Measurements from ENCODE around the gene ACSBG1.
"Not testable (repeated sequence)": the region's sequence is repeated elsewhere in the genome, so short reads cannot be mapped to it uniquely, and the experiment has no call there.

Gene ACSBG1

DNA sequence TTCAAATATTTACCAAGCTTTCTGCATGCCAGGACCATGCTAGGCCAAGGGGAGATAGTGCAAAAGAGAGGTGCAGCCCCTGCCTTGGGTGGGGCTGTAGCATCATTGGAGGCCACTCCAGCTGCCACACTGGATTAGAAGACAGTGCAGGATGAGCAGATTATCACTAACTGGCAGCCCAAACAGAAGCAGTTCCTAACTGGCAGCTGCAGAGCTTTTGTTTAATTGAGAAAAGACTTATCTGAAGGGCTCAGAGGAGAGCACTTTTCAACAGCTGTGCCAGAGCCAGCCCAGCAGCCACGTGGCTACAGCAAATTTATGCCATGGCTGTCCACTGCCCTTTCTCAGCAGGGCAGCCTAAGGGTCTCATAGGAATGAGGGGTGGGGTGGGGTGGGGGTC, 13.5 kb upstream of the ACSBG1 start:
- DNase-seq = no peak

DNA sequence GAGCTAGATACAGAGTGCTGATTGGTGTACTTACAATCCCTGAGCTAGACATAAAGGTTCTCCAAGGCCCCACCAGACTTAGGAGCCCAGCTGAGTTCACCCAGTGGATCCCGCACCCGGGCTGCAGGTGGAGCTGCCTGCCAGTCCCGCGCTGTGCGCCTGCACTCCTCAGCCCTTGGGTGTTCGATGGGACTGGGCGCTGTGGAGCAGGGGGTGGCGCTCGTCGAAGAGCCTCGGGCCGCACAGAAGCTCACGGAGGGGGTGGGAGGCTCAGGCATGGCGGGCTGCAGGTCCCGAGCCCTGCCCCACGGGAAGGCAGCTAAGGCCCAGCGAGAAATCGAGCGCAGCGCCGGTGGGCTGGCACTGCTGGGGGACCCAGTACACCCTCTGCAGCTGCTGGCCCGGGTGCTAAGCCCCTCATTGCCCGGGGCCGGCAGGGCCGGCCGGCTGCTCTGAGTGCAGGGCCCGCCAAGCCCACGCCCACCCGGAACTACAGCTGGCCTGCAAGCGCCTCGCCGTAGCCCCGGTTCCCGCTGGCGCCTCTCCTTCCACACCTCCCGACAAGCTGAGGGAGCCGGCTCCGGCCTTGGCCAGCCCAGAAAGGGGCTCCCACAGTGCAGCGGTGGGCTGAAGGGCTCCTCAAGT, 11.7 kb upstream of the ACSBG1 start:
- not testable (repeated sequence) for DNase-seq

DNA sequence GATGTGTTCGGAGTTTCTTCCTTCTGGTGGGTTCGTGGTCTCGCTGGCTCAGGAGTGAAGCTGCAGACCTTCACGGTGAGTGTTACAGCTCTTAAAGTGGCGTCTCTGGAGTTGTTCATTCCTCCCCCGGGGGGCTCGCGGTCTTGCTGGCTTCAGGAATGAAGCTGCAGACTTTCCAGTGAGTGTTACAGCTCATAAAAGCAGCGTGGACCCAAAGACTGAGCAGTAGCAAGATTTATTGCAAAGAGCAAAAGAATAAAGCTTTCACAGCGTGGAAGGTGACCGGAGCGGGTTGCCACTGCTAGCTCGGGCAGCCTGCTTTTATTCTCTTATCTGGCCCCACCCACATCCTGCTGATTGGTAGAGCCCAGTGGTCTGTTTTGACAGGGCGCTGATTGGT, 11.0 kb upstream of the ACSBG1 start:
- DNase-seq = not testable (repeated sequence)

GRCh38 chr15:78244893-78245292, 10.5 kb upstream of the ACSBG1 start:
- no peak for DNase-seq

DNA sequence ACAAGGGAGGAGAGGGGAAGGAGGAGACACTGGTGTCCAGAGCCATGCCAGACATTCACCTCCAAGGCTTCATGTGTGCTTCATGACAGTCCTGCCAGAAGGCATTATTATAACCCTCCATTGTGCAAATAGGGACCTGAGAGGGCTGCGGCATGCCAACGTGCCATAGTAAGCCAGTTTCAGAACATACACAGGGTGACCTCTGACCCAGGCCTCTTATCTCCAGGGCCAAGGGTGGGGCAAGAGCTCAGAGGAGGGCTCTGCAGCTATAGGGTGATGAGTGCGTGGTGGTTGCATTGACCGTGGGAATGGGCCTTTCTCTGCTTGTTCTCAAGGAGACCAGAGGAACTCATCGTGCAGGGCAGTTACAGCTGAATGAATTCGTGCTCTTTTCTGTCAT, 9.7 kb upstream of the ACSBG1 start:
- DNase-seq = no peak

- no peak for DNase-seq
Measured at GRCh38 chr15:78243491-78243941, 9.2 kb upstream of the ACSBG1 start.

DNA sequence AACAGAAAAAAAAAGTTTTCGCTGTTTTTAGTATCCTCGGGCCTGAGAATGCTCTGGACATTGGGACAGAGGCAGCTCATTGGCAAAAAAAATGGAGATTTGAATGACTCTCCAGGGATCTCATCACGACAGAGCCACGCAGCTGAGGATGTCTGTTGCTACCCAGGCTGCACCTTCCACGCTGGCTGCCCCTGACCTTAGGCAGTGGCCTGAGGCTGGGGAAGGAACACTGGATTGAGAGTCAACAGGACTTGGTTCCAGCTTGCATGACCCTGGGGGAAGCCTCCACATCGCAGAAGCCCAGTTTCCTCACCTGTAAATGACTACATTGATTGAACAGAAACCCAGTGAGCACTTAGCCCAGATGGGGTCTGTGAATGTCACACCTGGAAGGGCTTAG, 8.7 kb upstream of the ACSBG1 start:
- no peak for DNase-seq

DNA sequence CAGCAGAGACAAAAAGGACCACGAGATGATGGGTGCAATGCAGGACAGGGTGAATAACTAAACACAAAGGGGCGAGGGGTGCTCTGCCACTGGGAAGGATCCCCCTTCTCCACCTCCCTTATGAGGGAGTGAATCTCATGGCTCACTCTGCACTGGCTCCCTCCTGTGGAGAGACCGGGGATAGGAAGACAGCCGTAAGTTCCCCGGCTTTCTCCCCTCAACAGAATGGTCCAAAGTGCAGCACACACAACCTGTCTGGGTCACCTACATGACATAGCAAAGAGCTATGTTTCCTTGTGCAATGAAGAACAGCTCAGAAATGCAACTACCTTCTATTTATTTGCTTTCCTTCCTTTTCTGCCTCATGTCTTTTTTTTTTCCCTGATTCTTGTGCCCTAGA, 7.8 kb upstream of the ACSBG1 start:
- no peak for DNase-seq

- DNase-seq = peak; percentile 37
Measured at GRCh38 chr15:78241017-78241416, 6.7 kb upstream of the ACSBG1 start.

DNA sequence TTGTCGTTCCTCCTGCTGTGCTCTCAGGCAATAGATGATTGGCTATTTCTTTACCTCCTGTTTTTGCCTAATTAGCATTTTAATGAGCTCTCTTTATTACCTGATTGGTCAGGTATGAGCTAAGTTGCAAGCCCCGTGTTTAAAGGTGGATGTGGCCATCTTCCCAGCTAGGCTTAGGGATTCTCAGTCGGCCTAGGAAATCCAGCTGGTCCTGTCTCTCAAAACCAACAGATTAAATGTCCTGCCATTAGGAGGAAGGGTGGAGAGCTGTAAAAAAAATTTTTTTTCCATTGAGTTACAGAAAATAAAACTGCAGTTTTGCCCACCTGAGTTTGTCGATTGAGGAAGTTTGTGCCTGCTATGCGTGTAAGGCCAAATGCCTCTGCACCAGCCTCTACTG, 5.4 kb upstream of the ACSBG1 start:
- DNase-seq = no peak

DNA sequence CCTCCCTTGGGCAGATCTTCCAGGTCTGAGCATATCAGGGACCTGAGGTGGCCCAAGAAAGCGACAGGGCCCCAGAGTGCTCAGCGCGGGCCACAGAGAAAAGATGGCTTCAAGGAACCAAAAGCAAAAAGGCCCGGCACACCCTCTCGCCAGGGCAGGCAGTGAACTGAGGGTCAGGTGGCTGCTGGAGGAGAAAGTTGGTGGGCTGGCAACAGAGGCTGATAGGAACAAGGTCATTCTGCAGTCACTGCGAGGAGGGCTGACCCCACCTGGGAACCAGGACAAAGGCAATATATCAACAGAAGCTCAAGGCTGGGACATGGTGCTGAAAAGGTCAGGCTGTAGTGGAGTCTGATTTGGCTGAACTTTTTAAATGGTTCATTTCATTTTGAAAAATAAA, 2.8 kb upstream of the ACSBG1 start:
- DNase-seq = no peak

GRCh38 chr15:78236491-78236890, 2.1 kb upstream of the ACSBG1 start:
- no peak for DNase-seq

GRCh38 chr15:78233496-78233895, 869 bp downstream of the ACSBG1 start:
- no peak for DNase-seq

DNA sequence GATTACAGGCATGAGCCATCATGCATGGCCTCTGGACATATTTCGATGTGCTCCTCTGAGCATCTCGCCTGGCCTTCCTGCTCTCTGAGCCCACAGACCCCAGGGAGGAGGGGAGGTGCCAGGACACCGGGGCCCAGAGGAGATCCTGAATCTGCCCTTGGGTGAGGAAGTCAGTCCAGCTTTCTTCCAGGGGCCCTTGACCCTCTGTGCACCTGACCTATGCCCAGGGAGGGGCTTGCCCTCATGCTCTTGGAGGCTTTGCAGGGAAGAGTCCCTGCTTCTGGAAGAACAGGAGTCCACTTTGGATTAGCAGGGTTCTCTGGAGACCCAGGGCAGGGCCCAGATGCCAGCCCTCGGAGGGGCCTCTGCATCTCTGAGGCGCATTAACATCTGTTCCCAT, 1.4 kb downstream of the ACSBG1 start:
- DNase-seq = no peak

DNA sequence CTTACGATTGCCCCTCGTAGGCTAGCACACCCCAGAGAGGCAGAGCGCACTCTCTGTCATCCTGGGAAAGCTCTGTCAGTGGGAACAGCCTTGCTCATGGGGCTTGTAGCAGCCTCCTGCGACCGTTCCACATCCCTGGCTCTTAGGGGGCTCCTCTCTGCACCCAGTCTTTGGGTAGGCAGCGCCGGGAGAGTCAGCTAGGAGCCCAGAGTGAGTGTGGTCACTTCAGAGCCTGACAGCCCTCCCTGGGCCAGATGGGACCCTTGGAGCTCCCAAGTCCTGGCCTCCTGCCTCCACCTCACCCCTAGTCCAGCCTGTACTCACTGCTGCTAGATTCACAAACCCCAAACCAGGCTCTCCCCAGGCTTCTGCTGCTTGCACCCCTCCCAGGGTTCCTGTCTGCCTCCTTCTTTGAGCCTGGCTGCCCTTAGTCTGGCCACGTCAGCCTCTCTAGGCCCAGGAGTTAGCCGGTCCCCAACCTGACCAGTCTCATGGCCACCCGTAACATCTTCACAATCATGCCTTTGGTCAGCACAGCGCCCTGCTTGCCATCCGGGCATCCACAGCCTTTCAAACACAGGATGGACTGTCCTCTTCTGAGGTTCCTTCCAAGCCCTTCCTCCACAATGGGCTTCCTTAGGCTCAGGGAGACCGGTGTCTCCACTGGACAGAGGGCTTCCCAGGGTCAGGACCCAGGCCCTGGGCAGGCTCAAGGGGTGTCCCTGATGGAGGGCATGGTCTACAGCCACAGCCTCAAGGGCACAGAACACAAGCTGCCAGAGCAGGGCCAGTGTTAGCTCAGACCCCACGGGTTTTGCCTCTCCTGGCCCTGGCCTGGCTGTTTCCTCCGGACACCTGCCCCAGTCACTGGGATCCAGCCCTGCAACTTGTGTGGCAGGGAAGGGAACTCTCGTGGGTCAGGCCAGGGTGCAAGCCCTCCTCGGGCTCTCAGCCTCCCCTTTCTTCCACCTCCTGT, 4.6 kb downstream of the ACSBG1 start:
- no peak for DNase-seq

- no peak for DNase-seq
Measured at GRCh38 chr15:78228356-78228996, 5.9 kb downstream of the ACSBG1 start.

- no peak for DNase-seq
Measured at GRCh38 chr15:78225783-78226541, 8.4 kb downstream of the ACSBG1 start.

GRCh38 chr15:78224023-78224411, 10.3 kb downstream of the ACSBG1 start:
- DNase-seq = no peak

DNA sequence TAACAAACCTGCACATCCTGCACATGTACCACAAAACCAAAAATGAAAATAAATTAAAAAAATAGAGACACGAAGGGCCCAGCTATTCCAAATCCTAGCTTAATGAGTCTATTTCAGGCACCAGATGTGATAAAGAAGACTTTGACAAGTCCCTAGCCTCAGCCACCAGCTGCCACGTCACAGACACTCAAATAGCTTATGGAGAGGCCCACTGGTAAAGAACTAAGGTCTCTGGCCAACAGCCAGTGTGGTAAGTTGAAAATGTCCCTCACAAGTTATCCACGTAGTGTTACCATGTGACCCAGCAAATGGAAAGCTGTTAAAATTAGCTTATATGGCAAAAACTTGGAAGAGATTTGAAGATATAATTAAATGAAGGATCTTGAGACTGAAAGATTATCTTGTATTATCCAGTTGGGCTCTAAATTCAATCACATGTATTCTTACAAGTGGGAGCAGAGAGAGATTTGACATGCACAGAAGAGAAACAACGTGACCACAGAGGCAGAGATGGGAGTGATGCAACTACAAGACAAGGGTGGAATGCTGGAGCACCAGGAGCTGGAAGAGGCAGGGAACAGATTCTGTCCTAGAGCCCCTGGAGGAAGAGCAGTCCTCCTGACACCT, 10.9 kb downstream of the ACSBG1 start:
- DNase-seq = no peak

DNA sequence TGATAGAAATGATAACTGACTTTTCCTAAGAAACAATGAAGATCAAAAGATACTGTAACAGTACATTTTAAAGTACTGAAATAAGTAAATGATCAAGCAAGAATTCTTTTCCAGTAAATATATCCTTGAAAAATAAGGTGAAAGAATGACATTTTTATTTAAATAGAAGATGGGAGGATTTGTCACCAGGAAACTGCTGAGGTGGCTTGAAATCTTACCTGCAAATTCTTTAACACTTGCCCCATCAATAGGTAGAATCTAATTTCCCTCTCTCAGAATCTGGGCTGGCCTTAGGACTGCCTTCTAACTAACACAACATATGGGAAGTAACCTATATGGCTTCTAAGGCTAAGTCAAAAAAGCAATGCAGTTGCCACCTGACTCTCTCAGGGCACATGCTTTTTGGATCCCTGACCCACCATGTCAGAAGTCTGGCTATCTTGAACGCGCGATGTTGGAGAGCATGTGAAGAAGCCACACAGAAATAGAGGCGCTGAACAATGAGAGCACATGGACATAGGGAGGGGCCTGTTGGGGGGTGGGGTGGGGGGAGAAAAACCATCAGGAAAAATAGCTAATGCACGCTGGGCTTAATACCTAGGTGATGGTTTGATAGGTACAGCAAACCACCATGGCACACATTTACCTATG, 11.5 kb downstream of the ACSBG1 start:
- DNase-seq = no peak

GRCh38 chr15:78220713-78221112, 13.7 kb downstream of the ACSBG1 start:
- DNase-seq = no peak

Measured in amniotic stem cell (primary cell).